H1 (cell line): Measurements from ENCODE around the gene SLC6A6.

ENCODE experiments used
- EZH2 ChIP-seq: fragments of 200-600 bp; sonication (generic); IDR thresholded peaks from 2 replicates; pipeline ENCODE4 v1.7.1; 2012; ENCODE audit warnings: low read depth, mild to moderate bottlenecking, moderate library complexity, low read length, inconsistent platforms; ENCODE audit not compliant: severe bottlenecking
- JUN ChIP-seq: IDR thresholded peaks from 2 replicates; pipeline ENCODE4 v1.6.1; 2011; ENCODE audit warnings: low read depth, mild to moderate bottlenecking, improper control_type of control experiment, low read length
- NRF1 ChIP-seq: IDR thresholded peaks from 2 replicates; pipeline ENCODE4 v1.6.1; 2011; ENCODE audit warnings: mild to moderate bottlenecking, low read depth, low read length, improper control_type of control experiment
- RFX5 ChIP-seq: IDR thresholded peaks from 2 replicates; pipeline ENCODE4 v1.6.1; 2011; ENCODE audit warnings: low read depth, low read length, improper control_type of control experiment, borderline replicate concordance
- SIN3A ChIP-seq, 2 experiments: IDR thresholded peaks in 1 of 2; conservative IDR thresholded peaks in 1 of 2; 2 replicates each; pipeline ENCODE4 v1.6.1; 2011 to 2012; ENCODE audit warnings: low read length in 2 of 2, improper control_type of control experiment in 1 of 2, low read depth in 1 of 2, mild to moderate bottlenecking in 1 of 2
- TF ChIP-seq, protein P1 (sequence below): IDR thresholded peaks from 2 replicates; pipeline ENCODE4 v1.6.1; 2012; ENCODE audit warnings: inconsistent platforms
- TF ChIP-seq, protein P2 (sequence below), 3 experiments: IDR thresholded peaks; 1 replicate in 2 of 3; 2 replicates in 1 of 3; pipeline versions ENCODE4 v1.5.1 to v1.6.1; 2011; ENCODE audit warnings: low read length in 3 of 3, mild to moderate bottlenecking in 3 of 3, inconsistent platforms in 2 of 3, low read depth in 1 of 3, moderate library complexity in 1 of 3; ENCODE audit not compliant: insufficient read depth in 1 of 3; ENCODE audit errors: control extremely low read depth in 1 of 3

DNA sequence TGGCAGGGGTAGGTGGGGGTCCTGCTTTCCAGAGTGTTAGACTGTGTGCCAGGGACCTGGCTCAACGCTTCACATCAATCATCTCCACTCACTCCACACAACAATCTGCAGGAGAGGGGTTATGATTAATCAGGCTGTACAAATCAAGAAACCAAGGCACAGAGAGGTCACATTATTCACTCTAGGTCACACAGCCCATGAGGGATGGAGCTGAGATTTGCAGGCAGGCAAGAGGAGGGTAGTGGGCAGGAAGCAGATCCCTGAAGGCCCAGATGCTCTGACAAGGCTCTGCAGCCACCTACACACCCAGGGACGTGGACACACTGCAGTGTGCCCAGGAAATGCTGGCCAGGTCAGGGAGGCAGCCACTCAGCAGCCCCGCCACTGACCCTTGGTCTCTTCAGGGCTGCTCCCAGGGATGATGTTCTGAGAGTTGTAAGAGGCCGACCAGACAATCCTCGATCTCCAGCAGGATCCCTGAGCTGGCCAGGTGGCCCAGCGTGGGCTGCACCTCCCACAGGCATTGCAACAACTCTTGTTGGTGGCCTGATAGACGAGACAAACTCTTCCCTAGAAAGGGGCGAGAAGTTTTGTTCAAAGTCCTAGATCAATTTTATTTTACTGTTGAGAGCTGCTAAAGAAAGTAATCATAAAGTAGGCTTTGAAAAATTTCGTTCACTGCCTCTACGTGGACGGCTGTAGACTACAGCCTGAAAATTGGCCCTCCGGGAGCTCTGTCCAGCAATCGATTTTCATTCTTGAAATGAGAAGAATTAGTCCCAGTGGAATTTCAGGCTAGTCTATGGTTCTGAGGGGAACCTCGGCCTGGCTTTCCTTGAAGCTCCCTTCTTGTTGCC is 4.2 kb upstream of the SLC6A6 start:
- TF ChIP-seq EZH2 (no peak), NRF1 (no peak), RFX5 (no peak), JUN (no peak), SIN3A (conservative IDR thresholded peaks at IDR 0.05 in 1 of 2, IDR thresholded peaks at IDR 0.05 in 1 of 2; ENCODE audit: low read depth in 1 of 2, low read length in 2 of 2) (no peak)
- TF ChIP-seq, protein P1, sequence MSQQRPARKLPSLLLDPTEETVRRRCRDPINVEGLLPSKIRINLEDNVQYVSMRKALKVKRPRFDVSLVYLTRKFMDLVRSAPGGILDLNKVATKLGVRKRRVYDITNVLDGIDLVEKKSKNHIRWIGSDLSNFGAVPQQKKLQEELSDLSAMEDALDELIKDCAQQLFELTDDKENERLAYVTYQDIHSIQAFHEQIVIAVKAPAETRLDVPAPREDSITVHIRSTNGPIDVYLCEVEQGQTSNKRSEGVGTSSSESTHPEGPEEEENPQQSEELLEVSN = no peak
- TF ChIP-seq, protein P2, sequence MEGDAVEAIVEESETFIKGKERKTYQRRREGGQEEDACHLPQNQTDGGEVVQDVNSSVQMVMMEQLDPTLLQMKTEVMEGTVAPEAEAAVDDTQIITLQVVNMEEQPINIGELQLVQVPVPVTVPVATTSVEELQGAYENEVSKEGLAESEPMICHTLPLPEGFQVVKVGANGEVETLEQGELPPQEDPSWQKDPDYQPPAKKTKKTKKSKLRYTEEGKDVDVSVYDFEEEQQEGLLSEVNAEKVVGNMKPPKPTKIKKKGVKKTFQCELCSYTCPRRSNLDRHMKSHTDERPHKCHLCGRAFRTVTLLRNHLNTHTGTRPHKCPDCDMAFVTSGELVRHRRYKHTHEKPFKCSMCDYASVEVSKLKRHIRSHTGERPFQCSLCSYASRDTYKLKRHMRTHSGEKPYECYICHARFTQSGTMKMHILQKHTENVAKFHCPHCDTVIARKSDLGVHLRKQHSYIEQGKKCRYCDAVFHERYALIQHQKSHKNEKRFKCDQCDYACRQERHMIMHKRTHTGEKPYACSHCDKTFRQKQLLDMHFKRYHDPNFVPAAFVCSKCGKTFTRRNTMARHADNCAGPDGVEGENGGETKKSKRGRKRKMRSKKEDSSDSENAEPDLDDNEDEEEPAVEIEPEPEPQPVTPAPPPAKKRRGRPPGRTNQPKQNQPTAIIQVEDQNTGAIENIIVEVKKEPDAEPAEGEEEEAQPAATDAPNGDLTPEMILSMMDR (IDR thresholded peaks at IDR 0.05; ENCODE audit: control extremely low read depth in 1 of 3, insufficient read depth in 1 of 3, low read depth in 1 of 3, low read length in 3 of 3) = no peak
